HG03025 (cell line): ENCODE data around the gene ECHS1.
"Not testable (repeated sequence)": the region's sequence is repeated elsewhere in the genome, so short reads cannot be mapped to it uniquely, and the experiment has no call there.

Source experiments
- ATAC-seq: cut with Tn5 transposase; IDR thresholded peaks from one replicate; pipeline ENCODE4 v1.9.1; 2021; ENCODE audit warnings: mild to moderate bottlenecking, moderate library complexity; ENCODE audit not compliant: unreplicated experiment, low FRiP score

ECHS1 gene

GRCh38 chr10:133379801-133380666, 6.9 kb upstream of the ECHS1 start:
- ATAC-seq, result peak; percentile 7

GRCh38 chr10:133379152-133379800, 6.1 kb upstream of the ECHS1 start, which contains the start of gene PAOX:
TSS of gene PAOX (plus strand) at chr10:133379262. CDS start at chr10:133379317, 55 bp downstream.
- ATAC-seq, result peak; percentile 48

- ATAC-seq, result peak; percentile 34
These were observed 5.3 kb upstream of the ECHS1 start for GRCh38 chr10:133378251-133379096.

GRCh38 chr10:133377818-133378250, 4.7 kb upstream of the ECHS1 start:
- ATAC-seq, result no peak

- ATAC-seq, result no peak
These were observed 4.1 kb upstream of the ECHS1 start for GRCh38 chr10:133377025-133377817.

- ATAC-seq, result not testable (repeated sequence)
These were observed 3.0 kb upstream of the ECHS1 start for GRCh38 chr10:133376183-133376582.

GRCh38 chr10:133375357-133376115, 2.4 kb upstream of the ECHS1 start:
- no peak for ATAC-seq

- no peak for ATAC-seq
These were observed 647 bp downstream of the ECHS1 start for GRCh38 chr10:133372507-133372906.

GRCh38 chr10:133370030-133370786, 2.9 kb downstream of the ECHS1 start:
- ATAC-seq, result no peak

- no peak for ATAC-seq
These were observed 5.0 kb downstream of the ECHS1 start for GRCh38 chr10:133368153-133368552.

- not testable (repeated sequence) for ATAC-seq
These were observed 5.7 kb downstream of the ECHS1 start for GRCh38 chr10:133367461-133367860.

GRCh38 chr10:133366751-133367150, 6.4 kb downstream of the ECHS1 start:
- no peak for ATAC-seq

GRCh38 chr10:133366130-133366478, 7.0 kb downstream of the ECHS1 start:
- ATAC-seq, result no peak

- no peak for ATAC-seq
These were observed 7.6 kb downstream of the ECHS1 start for GRCh38 chr10:133365461-133366129.

GRCh38 chr10:133364645-133365431, 8.3 kb downstream of the ECHS1 start:
- no peak for ATAC-seq

- ATAC-seq, result no peak
These were observed 10.3 kb downstream of the ECHS1 start for GRCh38 chr10:133362846-133363245.

GRCh38 chr10:133361773-133362441, 11.2 kb downstream of the ECHS1 start:
- no peak for ATAC-seq
